HG03469 (cell line): ENCODE measurements around the gene GPRC5A.
"Not testable (repeated sequence)": the region's sequence is repeated elsewhere in the genome, so short reads cannot be mapped to it uniquely, and the experiment has no call there.

Experiments
- ATAC-seq: cut with Tn5 transposase; IDR thresholded peaks from one replicate; pipeline ENCODE4 v1.9.1; 2021; ENCODE audit warnings: mild to moderate bottlenecking, moderate library complexity, moderate number of reproducible peaks; ENCODE audit not compliant: unreplicated experiment

Gene GPRC5A

GRCh38 chr12:12891080-12891880, at the start of gene GPRC5A:
Gene GPRC5A (plus strand): TSS chr12:12891562. CDS start chr12:12908250, 16,688 bp downstream.
- no peak for ATAC-seq

DNA sequence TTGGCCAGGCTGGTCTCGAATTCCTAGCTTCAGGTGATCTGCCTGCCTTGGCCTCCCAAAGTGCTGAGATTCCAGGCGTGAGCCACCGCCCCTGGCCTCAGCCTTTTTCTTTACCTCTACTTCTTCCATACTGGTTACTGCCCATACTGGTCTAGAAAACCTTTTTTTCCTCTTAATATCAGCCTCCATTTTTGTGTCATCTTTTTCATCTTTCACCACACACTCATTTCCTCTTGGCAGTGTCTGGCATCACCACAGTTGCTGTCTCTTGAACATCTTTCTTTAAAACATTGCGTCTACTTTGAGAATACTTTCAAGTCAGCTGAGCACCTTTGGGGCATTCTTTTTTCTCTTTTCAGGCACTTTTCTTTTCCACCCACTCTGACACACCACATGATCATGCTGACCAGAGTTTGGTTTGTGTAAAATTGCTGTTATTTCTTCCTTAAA, 45.5 kb upstream of the GPRC5A start:
- no peak for ATAC-seq

DNA sequence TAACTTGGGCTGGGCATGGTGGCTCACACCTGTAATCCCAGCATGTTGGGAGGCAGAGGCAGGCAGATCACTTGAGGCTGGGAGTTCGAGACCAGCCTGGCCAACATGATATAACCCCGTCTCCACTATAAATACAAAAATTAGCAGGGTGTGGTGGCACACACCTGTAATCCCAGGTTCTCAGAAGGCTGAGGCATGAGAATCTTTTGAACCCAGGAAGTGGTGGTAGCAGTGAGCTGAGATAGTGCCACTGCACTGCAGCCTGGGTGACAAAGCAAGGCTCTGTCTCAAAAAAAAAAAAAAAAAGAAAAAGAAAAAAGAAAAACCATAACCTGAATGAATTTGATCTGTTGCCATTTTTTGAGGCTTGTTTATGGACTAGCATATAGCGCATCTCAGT, 44.6 kb upstream of the GPRC5A start:
- not testable (repeated sequence) for ATAC-seq

DNA sequence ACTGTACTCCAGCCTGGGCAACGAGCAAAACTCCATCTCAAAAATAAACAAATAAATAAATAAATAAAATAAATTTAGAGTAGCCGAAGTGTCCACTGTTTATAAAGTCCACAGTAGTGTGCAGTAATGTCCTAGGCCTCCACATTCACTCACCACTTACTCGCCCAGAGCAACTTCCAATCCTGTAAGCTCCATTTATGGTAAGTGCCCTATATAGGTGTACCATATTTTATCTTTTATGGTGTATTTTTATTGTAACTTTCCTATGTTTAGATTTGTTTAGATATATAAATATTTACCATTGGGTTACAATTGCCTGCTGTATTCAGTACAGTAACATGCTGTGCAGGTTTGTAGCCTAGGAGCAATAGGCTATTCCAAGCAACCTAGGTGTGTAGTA, 37.9 kb upstream of the GPRC5A start:
- ATAC-seq: no peak

DNA sequence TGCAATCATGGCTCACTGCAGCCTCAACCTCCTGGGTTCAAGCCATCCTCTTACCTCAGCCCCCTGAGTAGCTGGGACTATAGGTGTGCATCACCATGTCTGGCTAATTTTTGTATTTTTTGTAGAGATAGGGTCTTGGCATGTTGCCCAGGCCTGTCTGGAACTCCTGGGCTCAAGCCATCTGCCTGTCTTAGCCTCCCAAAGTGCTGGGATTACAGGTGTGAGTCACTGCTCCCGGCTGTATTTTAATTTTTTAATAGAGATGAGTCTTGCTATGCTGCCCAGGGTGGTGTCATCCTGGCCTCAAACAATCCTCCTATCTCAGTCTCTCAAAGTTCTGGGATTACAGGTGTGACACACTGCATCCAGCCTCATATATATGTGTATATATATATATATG, 31.7 kb upstream of the GPRC5A start:
- no peak for ATAC-seq

- ATAC-seq: no peak
Measured at GRCh38 chr12:12864243-12864642, 27.1 kb upstream of the GPRC5A start.

- ATAC-seq: no peak
Measured at GRCh38 chr12:12868477-12869235, 22.7 kb upstream of the GPRC5A start.

- no peak for ATAC-seq
Measured at GRCh38 chr12:12870465-12870864, 20.9 kb upstream of the GPRC5A start.

DNA sequence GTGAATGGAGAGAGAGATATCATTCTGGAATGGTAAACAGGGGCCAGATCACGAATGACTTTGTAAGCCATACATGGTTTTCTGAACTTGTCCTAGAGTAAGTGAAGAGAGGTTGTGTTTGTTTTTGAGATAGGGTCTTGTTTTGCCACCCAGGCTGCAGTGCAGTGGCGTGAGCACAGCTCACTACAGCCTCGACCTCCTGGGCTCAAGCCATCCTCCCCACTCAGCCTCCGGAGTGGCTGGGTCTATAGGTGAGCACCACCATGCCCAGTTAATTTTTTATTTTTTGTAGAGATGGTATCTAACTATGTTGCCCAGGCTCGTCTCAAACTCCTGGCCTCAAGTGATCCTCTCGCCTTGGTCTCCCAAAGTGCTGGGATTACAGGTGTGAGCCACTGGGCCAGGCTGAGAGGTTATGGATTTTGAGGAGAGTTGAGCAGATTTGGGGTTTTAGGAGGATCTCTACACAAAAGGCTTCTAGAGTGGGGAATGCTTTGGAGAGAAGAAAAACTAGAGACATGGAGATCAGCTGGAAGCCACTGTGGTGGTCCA, 19.7 kb upstream of the GPRC5A start:
- no peak for ATAC-seq

DNA sequence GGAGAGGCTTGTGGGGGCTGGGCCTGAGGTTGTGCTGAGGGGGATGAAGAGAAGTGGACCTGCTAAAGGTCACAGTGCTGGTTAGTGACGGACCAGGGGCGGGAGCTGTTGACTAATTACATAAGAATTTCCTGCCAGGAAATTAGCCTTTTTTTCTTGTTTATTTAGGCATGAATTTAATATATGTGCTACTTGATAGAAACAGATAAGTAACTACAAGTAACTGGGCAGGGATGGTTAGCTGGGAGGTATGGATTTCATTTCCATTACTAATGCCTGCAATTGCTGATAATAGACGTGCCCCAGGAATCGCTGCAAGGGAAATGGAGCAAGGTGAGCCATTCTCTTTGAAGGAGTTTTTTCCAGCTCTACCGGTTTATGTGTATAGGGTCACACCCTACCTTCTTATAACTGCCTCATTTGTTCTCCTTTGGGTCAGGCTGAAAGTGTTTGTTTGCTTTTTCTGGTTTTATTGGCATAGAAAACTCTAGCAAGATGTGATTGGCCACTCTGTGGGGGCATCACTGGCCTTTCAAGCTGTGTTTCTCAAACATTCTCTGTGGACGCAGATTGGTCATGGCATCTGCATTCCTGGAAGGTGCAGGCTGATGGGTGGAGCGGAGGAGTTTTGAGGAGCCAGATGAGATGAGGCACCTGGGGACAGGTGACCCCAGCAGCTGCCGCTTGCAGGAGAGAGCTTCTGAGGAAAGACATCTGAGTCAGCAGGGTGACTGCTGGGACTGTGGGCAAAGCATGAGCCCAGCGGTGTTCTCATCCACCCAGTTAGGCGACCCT, 19.0 kb upstream of the GPRC5A start:
- ATAC-seq: no peak

GRCh38 chr12:12872934-12873275, 18.5 kb upstream of the GPRC5A start:
- no peak for ATAC-seq

DNA sequence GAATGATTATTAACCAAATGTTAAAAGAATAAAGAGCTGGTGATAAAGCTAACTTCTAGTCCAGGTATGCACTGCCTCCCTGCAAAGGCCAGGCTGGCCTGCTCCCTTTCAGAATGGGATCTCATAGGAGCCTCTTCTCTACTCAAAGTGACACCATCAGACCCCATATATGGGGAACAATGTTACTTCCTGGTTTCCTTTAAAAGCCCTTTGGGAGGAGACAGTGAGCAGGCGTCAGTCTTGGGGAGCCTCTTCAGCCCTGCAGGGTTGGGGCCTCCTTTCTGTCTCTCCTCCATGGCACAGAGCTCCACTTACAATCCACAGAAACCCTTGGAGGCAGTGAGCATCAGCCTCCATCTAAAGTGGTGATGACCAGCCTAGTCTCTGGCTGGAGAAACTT, 17.3 kb upstream of the GPRC5A start:
- ATAC-seq: no peak

DNA sequence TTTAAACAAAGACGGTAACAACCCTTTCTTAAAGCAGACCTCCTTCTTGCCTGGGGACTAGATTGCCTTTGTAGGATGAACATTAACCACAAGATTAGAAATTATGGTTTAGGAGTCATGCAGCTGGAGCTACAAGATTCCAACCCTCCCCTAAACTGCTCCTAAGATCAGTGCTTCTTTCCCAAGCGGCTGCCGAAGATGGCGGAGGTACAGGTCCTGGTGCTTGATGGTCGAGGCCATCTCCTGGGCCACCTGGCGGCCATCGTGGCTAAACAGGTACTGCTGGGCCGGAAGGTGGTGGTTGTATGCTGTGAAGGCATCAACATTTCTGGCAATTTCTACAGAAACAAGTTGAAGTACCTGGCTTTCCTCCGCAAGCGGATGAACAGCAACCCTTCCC, 16.1 kb upstream of the GPRC5A start:
- ATAC-seq: not testable (repeated sequence)

GRCh38 chr12:12877153-12877768, 14.1 kb upstream of the GPRC5A start:
- no peak for ATAC-seq

DNA sequence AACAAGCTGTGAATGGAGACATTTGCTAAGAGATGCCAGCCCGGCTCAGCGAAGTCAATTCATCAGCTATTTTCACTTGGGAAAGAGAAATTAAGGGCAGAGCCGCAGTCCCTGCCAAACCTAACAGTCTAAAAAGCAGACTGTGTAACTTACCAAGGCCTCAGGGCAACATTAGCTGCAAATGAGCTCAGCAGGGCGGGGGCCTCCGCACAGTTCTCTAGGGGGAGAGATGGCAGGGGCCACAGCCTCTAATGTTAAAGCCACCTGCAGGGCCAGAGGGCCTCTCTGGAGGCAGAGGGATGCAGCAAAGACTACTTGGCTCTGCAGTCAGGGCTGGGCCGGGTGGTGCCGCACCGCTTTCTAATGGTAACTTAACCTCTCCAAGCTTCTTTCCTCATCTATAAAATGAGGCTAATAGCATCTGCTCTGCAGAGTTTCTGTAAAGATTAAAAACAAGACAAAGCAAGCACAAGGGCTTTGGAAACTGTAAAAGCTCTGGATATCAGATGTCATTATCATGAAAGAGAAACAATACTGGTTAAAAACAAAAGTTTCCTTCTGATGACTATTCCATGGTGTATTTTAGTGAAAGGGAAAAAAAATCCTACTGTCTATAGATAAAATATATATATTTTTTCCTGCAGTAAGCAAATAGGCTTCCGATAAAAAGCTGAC, 13.4 kb upstream of the GPRC5A start:
- no peak for ATAC-seq

DNA sequence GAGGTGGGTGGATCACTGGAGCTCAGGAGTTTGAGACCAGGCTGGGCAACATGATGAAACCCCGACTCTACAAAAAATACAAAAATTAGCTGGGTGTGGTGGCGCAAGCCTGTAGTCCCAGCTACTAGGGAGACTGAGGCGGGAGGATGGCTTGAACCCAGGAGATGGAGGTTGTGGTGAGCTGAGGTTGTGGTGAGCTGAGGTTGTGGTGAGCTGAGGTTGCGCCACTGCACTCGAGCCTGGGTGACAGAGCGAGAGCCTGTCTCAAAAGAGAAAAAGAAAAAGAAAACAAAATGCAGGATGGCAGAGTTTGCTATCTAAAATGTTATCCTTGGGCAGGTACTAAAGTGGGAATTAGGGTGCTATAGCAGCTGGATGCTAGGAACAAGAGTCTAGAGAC, 10.8 kb upstream of the GPRC5A start:
- no peak for ATAC-seq

DNA sequence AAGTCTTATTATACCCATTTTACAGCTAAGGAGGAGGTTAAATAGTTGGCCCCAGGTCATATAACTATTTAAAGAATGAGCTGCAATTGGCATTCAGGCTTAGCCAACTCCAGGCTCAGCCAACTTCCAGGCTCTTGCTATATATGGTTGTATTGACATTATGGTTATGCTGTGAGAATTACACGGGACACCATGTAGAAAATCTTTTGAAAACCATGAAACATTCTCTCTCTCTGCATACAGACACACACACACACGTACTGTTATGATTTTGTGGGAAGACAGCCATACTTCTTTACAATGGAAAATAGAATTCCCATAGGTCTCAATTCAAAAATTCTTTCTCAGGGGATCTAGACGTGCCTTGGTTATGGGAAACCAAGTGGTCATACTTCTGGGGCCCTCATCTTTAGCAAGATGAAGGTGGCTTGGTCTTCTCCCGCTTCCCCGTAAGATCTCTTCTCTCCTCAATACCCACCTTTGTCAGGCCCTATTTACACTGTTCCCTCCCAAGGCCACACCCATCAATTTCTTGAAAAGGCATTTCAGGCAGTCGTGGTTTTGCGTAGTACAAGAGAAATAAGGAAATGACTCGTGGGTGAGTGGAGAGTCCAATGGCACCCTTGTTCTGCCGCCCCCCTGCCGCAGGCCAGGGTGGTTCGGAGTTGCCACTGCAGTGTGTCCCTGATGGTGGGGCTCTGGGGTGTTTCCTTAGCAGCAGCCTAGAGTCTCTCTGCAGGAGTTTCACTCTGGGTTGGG, 10.0 kb upstream of the GPRC5A start:
- ATAC-seq: no peak

GRCh38 chr12:12882288-12882687, 9.1 kb upstream of the GPRC5A start:
- no peak for ATAC-seq

DNA sequence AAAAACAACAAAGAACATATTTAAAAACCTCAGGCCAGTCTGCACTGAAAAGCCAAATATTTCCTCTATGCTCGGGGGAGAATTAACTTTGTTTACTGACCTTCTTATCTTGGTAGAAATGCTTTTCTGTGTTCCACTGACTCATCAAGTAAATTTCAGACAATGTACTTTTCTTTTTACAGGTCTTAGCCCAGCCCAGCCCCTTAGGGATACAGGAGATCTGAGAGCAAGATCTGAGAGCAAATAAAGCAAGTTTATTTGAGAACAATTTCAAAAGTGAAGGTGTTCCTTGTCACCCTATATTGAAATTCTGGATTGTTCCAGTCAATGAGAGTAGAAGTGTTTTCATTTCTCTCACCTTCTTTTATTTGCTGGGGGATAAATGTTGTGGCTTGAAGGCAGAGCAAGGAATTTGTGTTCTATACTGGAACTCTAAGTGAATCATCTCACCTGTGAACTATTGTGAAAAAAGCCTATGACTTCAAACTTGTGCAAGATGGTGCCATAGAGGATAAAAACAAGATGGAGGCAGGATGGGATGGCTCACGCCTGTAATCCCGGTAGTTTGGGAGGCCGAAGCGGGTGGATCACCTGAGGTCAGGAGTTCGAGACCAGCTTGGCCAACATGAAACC, 7.9 kb upstream of the GPRC5A start:
- no peak for ATAC-seq
